Ishikawa (cell line): ENCODE results near the gene HS3ST2.

Source experiments
- CEBPB ChIP-seq: IDR thresholded peaks from 2 replicates; pipeline ENCODE4 v1.6.1; 2012
- CREB1 ChIP-seq: IDR thresholded peaks from 2 replicates; pipeline ENCODE4 v1.6.1; 2012; ENCODE audit warnings: low read depth
- EGR1 ChIP-seq: IDR thresholded peaks from 2 replicates; pipeline ENCODE4 v1.6.1; 2012
- EP300 ChIP-seq: IDR thresholded peaks from 2 replicates; pipeline ENCODE4 v1.6.1; 2012; ENCODE audit warnings: borderline replicate concordance
- FOXM1 ChIP-seq: IDR thresholded peaks from 2 replicates; pipeline ENCODE4 v1.6.1; 2012; ENCODE audit warnings: low read depth, borderline replicate concordance
- NFIC ChIP-seq: IDR thresholded peaks from 2 replicates; pipeline ENCODE4 v1.6.1; 2012
- RAD21 ChIP-seq: IDR thresholded peaks from 2 replicates; pipeline ENCODE4 v1.6.1; 2012; ENCODE audit warnings: low read depth
- TAF1 ChIP-seq: IDR thresholded peaks from 2 replicates; pipeline ENCODE4 v1.6.1; 2012; ENCODE audit warnings: low read depth, mild to moderate bottlenecking
- TCF12 ChIP-seq: IDR thresholded peaks from 2 replicates; pipeline ENCODE4 v1.6.1; 2012; ENCODE audit warnings: low read depth
- TEAD4 ChIP-seq: IDR thresholded peaks from 2 replicates; pipeline ENCODE4 v1.6.1; 2012
- YY1 ChIP-seq: IDR thresholded peaks from 2 replicates; pipeline ENCODE4 v1.6.1; 2012; ENCODE audit warnings: low read depth
- ZBTB7A ChIP-seq: IDR thresholded peaks from 2 replicates; pipeline ENCODE4 v1.6.1; 2012; ENCODE audit warnings: low read depth
- TF ChIP-seq, protein P1 (sequence below): IDR thresholded peaks from 2 replicates; pipeline ENCODE4 v1.6.1; 2012
- TF ChIP-seq, protein P2 (sequence below): IDR thresholded peaks from 2 replicates; pipeline ENCODE4 v1.6.1; 2012; ENCODE audit warnings: low read depth, mild to moderate bottlenecking
- TF ChIP-seq, protein P3 (sequence below): IDR thresholded peaks from 2 replicates; pipeline ENCODE4 v1.6.1; 2012

HS3ST2 gene

DNA sequence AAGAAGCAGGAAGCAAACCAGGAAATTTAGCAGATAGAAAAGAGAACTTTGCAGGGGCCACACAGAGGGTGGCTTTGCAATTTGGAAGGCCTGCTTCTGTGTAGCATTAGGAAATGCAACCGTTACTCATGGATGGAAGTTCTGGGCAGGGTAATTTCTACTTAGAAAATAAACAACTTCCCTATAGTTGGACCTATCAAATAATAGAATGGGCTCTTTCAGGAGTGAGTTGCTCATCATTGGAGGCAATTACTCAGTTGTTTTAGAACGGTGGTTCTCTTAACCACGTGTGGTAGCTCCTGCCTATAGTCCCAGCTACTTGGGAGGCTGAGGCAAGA lies 25.8 kb upstream of the HS3ST2 start:
- TF ChIP-seq CREB1, result no peak
- no peak for TF ChIP-seq EP300
- TF ChIP-seq TCF12, result no peak
- TF ChIP-seq TEAD4, result no peak
- TF ChIP-seq RAD21, result no peak
- no peak for TF ChIP-seq NFIC
- TF ChIP-seq EGR1, result no peak

DNA sequence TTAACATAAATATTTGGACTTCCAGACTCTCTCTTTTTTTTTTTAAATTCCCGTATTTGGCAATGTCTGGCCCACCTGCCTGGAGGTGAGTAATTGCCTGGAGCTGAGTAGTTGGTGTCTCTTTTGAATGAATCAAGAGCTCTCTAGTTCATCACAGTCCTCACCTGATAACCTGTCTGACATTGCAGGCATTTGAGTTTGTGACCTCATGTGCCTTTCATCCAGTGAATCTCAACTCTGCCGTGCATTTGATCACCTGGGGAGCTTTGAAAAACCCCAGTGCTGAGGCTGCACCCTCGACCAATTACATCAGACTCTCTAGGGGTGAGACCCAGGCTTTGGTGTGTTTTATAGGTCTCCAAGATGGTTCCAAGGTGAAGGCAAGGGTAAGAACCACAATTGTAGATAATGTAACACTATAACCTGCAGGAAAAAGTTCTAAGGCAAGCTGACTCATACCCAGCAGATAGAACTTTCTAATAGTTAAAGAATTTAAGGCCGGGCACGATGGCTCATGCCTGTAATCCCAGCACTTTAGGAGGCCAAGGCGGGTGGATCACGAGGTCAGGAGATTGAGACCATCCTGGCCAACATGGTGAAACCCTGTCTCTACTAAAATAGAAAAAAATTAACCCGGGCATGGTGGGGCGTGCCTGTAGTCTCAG lies 24.5 kb upstream of the HS3ST2 start:
- no peak for TF ChIP-seq RAD21
- no peak for TF ChIP-seq FOXM1
- no peak for TF ChIP-seq TEAD4

DNA sequence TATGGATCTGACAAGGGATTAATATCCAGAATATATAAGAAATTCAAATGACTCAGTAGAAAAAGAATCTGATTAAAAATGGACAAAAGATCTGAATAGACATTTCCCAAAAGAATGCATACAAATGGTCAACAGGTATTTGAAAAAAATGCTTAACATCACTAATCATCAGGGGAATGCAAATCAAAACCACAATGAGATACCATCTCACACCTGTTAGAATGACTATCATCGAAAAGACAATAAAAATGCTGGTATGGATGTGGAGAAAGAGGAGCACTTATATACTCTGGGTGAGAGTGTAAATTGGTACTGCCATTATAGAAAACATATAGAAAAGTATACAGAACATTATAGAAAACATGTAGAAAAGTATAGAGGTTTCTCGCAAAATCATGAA lies 16.4 kb upstream of the HS3ST2 start:
- TF ChIP-seq TCF12 (no peak), EP300 (no peak), CREB1 (no peak), EGR1 (no peak), TEAD4 (no peak), FOXM1 (no peak), NFIC (no peak), RAD21 (no peak), TAF1 (no peak), CEBPB (no peak), YY1 (no peak), ZBTB7A (no peak)
- TF ChIP-seq, protein P1, sequence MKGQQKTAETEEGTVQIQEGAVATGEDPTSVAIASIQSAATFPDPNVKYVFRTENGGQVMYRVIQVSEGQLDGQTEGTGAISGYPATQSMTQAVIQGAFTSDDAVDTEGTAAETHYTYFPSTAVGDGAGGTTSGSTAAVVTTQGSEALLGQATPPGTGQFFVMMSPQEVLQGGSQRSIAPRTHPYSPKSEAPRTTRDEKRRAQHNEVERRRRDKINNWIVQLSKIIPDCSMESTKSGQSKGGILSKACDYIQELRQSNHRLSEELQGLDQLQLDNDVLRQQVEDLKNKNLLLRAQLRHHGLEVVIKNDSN, result no peak
- TF ChIP-seq, protein P2, sequence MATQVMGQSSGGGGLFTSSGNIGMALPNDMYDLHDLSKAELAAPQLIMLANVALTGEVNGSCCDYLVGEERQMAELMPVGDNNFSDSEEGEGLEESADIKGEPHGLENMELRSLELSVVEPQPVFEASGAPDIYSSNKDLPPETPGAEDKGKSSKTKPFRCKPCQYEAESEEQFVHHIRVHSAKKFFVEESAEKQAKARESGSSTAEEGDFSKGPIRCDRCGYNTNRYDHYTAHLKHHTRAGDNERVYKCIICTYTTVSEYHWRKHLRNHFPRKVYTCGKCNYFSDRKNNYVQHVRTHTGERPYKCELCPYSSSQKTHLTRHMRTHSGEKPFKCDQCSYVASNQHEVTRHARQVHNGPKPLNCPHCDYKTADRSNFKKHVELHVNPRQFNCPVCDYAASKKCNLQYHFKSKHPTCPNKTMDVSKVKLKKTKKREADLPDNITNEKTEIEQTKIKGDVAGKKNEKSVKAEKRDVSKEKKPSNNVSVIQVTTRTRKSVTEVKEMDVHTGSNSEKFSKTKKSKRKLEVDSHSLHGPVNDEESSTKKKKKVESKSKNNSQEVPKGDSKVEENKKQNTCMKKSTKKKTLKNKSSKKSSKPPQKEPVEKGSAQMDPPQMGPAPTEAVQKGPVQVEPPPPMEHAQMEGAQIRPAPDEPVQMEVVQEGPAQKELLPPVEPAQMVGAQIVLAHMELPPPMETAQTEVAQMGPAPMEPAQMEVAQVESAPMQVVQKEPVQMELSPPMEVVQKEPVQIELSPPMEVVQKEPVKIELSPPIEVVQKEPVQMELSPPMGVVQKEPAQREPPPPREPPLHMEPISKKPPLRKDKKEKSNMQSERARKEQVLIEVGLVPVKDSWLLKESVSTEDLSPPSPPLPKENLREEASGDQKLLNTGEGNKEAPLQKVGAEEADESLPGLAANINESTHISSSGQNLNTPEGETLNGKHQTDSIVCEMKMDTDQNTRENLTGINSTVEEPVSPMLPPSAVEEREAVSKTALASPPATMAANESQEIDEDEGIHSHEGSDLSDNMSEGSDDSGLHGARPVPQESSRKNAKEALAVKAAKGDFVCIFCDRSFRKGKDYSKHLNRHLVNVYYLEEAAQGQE, result no peak
- TF ChIP-seq, protein P3, sequence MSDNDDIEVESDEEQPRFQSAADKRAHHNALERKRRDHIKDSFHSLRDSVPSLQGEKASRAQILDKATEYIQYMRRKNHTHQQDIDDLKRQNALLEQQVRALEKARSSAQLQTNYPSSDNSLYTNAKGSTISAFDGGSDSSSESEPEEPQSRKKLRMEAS, result no peak

DNA sequence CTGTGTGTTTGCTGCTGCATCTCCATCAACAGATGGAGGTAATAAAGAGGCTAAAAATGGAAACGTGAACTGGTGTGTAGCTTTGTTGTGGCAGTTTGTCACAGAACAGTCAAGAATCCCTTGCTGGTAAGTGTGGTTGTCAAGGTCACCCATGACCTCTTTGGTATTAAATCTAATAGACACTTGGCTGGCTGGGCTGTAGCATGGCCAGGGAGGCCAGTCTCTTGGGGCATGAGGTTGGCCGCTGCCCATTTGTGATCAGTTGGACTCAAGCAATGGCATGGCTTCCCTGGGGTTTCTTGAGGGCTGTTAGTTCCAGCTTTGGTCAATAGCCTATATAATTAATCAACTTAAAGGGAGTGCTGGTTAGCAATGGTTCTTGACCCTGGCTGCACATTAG lies 14.8 kb upstream of the HS3ST2 start:
- TF ChIP-seq, protein P3, result no peak
- TF ChIP-seq TAF1, result no peak
- TF ChIP-seq NFIC, result no peak
- TF ChIP-seq TCF12, result no peak
- TF ChIP-seq EP300, result no peak

DNA sequence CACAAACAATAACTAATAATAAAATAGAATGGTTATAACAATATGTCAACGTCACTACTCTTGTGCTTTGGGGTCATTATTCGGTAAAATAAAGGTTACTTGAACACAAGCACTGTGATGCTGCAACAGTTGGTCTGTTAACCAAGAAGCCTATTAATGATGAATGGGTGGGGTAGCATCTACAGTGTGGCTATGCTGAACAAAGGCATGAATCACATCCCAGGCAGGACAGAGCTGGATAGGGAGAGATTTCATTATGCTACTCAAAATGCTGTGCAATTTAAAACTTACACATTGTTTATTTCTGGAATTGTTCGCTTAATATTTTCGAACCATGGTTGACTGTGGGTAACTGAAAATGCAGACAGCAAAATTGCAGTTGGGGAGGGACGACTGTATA lies 9.1 kb upstream of the HS3ST2 start:
- TF ChIP-seq NFIC (no peak), CREB1 (no peak), EP300 (no peak), RAD21 (no peak)
- TF ChIP-seq, protein P1, result no peak

DNA sequence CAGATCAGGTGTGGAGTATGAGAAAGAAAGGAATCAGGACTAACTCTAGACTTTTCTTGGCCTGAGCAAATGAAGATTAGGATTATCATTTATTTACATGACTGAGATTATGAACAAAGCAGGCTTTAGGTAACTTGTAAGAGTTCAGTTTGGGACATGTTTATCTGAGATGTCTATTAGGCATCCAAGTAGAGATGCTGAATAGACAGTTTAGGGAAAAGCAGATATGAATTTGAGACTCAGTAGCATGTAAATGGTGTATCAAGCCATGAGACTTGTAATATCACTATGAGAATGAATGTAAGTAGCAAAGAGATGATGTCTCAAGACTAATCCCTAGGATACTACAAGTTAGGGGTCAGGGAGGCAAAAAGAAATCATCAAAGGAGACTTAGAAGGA lies 8.6 kb upstream of the HS3ST2 start:
- TF ChIP-seq, protein P1, result no peak
- TF ChIP-seq TEAD4 (no peak), TCF12 (no peak), CEBPB (no peak), EP300 (no peak)
- TF ChIP-seq, protein P2, result no peak
- TF ChIP-seq, protein P3, result no peak

DNA sequence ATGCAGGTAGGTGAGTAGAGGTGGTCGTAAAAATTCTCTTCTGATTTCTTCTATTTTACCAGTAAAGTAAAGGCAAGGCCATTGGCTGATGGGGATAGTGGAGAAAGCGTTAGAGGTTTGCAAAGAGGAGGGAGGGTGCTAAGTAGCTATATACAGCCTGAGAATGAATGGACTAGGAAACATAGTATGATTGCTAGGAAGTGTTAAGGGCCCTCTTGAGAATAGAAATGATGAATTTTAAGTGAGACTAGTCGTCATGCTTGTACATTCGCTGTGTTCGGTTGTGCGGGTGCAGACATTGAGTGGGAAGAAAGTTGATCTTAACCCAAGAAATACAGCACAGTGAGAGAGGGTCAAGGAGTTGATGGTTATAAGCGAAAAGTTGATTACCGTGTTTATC lies 7.2 kb upstream of the HS3ST2 start:
- TF ChIP-seq NFIC, result no peak
- no peak for TF ChIP-seq ZBTB7A
- no peak for TF ChIP-seq FOXM1
- TF ChIP-seq EGR1, result no peak
- TF ChIP-seq, protein P2, result no peak
- no peak for TF ChIP-seq YY1
- TF ChIP-seq RAD21, result no peak
- no peak for TF ChIP-seq TEAD4
- TF ChIP-seq, protein P3, result no peak
